Spleen (tissue), 7 donors: ENCODE results near the gene RTN4R.

Experiments used
- CTCF ChIP-seq, 11 experiments: fragments of 200-600 bp in 7 of 11; fragments of 450-650 bp in 4 of 11; sonication (generic) in 4 of 11; IDR thresholded peaks in 8 of 11; conservative IDR thresholded peaks in 3 of 11; 1 replicate in 7 of 11; 2 replicates in 4 of 11; pipeline versions ENCODE4 v1.4.0 to v1.8.0; 2016 to 2021; ENCODE audit warnings: antibody characterized with exemption in 11 of 11, inconsistent platforms in 4 of 11, mild to moderate bottlenecking in 1 of 11
- POLR2A ChIP-seq, 3 donors: fragments of 450-650 bp; IDR thresholded peaks; one replicate each; pipeline ENCODE4 v1.5.1; 2017; ENCODE audit warnings: antibody characterized with exemption in 3 of 3, mild to moderate bottlenecking in 1 of 3
- POLR2AphosphoS5 ChIP-seq, 3 donors: sonication (generic); formaldehyde crosslinking; IDR thresholded peaks; one replicate each; pipeline ENCODE4 v1.5.1; 2017; ENCODE audit warnings: antibody characterized with exemption in 3 of 3
- donor health status: DM: no; HTN: no; CAD: no; lungs with moderate emphysema.
- donor health status: DM: no; HTN: no; CAD: no.
- donor health status: DM: no; HTN: no; CAD: no.

DNA sequence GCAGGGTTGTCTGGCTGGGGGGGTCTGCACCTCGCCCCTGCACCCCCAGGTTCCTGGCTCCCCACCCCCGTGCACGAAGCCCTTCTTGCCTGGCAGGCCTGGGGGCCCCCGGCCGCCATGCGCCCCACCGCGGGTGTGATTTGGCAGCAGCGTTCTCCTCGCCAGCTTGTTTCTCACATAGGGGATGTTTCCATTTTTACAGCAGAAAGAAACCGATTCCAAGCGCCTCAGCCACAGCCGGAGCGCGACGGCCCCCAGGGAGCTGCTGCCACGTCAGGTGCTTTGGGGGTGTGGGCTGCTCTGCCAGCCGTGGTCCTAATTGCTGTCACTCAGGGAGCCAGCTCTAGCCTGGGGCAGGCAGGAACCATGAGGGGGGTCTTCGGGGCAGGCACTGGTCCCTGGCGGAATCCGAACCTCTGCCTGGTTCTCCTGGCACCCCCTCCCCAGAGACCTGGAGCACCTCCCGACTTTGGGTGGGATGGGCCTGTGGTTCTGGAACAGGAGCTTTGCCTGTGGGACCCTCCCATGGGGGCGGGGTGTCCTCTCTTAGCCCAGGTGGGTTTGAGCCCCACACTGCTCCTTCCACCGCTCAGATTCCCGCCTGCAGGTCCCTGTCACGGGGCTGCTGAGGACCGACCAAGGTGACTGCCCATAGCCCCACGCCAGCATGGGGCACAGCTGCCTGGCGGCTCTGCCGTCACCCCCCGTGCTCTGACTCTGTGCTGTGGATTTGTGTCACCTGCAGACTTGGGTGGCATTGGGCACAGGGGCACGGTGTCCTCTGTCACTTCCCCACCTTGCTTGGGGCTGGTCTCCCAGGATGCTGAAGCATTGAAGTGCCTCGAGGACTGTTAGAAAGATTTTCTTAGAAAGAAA lies 54.0 kb downstream of the RTN4R start:
- TF ChIP-seq CTCF (IDR thresholded peaks at IDR 0.05 in 8 of 11, conservative IDR thresholded peaks at IDR 0.05 in 3 of 11) (no peak), POLR2A (IDR thresholded peaks at IDR 0.05) (no peak), POLR2AphosphoS5 (IDR thresholded peaks at IDR 0.05) (no peak)
